Type B pancreatic cell (in vitro differentiated cells): Measurements from ENCODE around the gene BABAM1. TPM values are rescaled to one million over a fixed set of nuclear protein-coding genes. Genes with fewer than 3 reads are reported as not detected.
A peak's percentile ranks its signal among the peaks of the same experiment; 100 is the strongest.

ENCODE experiments used
- DNase-seq: peaks from one replicate; pipeline ENCODE4 v3.0.0; 2021; ENCODE audit warnings: mixed read lengths; ENCODE audit not compliant: unreplicated experiment; ENCODE audit errors: extremely low spot score
- H3K27ac Mint-ChIP-seq: 2 replicates; pipeline ENCODE4 v1.8.0; 2021; ENCODE audit warnings: mild to moderate bottlenecking, mixed read lengths
- H3K27me3 Mint-ChIP-seq: 2 replicates; pipeline ENCODE4 v1.8.0; 2021; ENCODE audit warnings: mixed read lengths
- H3K36me3 Mint-ChIP-seq: 2 replicates; pipeline ENCODE4 v1.8.0; 2021; ENCODE audit warnings: mixed read lengths
- H3K4me1 Mint-ChIP-seq: one replicate; pipeline ENCODE4 v1.8.0; 2021; ENCODE audit warnings: mixed read lengths; ENCODE audit not compliant: unreplicated experiment
- H3K4me3 Mint-ChIP-seq: 2 replicates; pipeline ENCODE4 v1.8.0; 2021; ENCODE audit warnings: mild to moderate bottlenecking, mixed read lengths
- H3K9me3 Mint-ChIP-seq: 2 replicates; pipeline ENCODE4 v1.8.0; 2021; ENCODE audit warnings: mixed read lengths
- total RNA-seq: library from RNA; stranded (reverse); gene quantifications from 2 replicates; pipeline ENCODE4 v1.2.1, GENCODE V29; 2021; ENCODE audit warnings: low replicate concordance
- TF ChIP-seq, protein P1 (sequence below): fragments of 200-600 bp; sonication (generic); conservative IDR thresholded peaks from 2 replicates; pipeline ENCODE4 v1.5.0; 2021; ENCODE audit warnings: antibody characterized with exemption, mild to moderate bottlenecking

The BABAM1 gene
- total RNA-seq, 1 donor from 2014 or later: 93.3 TPM

DNA sequence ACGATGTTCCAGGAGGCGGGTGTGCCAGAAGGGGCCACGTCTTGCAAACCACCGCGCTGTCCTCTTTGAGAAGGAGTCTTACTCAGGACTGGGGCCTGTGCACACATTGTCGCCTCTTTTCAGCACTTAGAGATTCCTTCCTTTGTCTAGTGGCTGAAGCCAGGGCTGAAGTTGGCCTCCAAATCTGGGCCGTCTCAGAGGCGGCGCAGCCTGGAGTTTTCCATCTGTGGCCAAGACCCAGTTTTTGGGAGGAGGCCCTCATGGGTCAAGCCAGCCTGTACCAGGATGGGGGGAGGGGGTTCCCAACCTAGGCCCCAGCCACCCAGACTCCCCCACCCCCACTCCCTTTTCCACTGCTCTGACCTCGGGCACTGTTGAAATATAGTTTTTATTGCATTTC is 55.6 kb downstream of the BABAM1 start:
- Mint-ChIP-seq H3K4me1 (peaks cover 4% of the 10 kb centered on the region), H3K27ac (peak overlapping the region; percentile 74)
- no peak for DNase-seq

DNA sequence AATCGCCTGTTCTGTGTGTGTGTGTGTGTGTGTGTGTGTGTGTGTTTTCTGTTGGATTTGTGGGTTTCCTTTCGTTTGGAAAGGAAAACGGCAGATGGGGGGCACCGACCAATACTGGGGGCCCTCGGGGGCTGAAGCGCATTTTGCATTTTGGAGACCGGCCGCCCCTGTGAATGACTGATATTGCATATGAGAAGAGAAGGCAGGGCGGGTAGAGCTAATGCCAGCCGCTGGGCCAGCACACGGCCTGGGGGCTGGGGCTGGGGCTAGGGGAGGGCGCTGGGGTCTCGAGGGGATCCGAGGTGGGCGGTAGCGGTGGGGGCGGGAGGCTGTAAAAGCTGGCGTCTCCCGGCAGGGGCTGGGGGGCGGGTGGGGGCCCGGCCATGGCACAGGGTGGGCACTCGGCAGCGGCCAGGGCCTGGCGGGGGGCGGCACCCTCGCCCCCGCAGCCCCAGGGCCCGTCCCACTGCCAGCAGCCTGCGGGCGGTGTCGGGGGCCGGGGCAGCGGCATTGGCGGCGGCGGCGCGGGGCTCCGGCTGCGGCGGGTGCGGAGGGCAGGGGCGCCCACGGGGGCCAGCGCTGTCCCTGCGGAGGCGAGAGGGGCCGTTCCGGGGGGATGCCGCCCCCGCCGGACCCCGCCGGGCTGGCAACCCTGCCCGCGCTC is 56.2 kb downstream of the BABAM1 start:
- Mint-ChIP-seq H3K36me3 (peaks cover 3% of the 10 kb centered on the region), H3K4me1 (peaks cover 5% of the 10 kb centered on the region), H3K27me3 (peaks cover 3% of the 10 kb centered on the region), H3K9me3 (no peaks in the 10 kb centered on the region), H3K4me3 (no peak overlapping the region), H3K27ac (no peak overlapping the region)
- TF ChIP-seq, protein P1, sequence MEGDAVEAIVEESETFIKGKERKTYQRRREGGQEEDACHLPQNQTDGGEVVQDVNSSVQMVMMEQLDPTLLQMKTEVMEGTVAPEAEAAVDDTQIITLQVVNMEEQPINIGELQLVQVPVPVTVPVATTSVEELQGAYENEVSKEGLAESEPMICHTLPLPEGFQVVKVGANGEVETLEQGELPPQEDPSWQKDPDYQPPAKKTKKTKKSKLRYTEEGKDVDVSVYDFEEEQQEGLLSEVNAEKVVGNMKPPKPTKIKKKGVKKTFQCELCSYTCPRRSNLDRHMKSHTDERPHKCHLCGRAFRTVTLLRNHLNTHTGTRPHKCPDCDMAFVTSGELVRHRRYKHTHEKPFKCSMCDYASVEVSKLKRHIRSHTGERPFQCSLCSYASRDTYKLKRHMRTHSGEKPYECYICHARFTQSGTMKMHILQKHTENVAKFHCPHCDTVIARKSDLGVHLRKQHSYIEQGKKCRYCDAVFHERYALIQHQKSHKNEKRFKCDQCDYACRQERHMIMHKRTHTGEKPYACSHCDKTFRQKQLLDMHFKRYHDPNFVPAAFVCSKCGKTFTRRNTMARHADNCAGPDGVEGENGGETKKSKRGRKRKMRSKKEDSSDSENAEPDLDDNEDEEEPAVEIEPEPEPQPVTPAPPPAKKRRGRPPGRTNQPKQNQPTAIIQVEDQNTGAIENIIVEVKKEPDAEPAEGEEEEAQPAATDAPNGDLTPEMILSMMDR: no peak
- DNase-seq: no peak

More for the DNA sequence above, 55.6 kb downstream of the BABAM1 start:
- H3K9me3 Mint-ChIP-seq: no peaks in the 10 kb centered on the region
- H3K4me3 Mint-ChIP-seq: no peak overlapping the region
- peaks cover 3% of the 10 kb centered on the region for H3K36me3 Mint-ChIP-seq
- peaks cover 2% of the 10 kb centered on the region for H3K27me3 Mint-ChIP-seq
- TF ChIP-seq, protein P1: no peak

DNA sequence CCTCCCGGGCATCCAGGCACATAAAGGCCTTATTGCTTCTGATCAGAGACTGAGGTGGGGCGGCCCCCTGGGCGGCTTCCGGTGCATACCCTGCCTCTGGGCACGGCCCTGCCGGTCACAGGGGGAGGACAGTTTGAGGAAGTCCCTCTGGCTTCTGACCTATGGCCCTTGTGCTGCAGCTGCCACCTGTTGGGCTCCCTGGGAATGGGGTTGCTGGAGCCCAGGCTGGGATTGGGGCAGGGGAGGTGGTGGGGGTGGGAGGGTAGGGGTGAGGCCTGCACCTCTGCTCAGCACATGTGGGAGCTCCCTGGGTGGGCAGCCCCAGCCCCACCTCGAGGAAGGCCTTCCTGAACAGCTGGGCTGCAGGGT is 56.7 kb downstream of the BABAM1 start:
- Mint-ChIP-seq H3K4me1 (peaks cover 5% of the 10 kb centered on the region), H3K9me3 (no peaks in the 10 kb centered on the region), H3K36me3 (peaks cover 3% of the 10 kb centered on the region), H3K27ac (no peak overlapping the region), H3K27me3 (peaks cover 3% of the 10 kb centered on the region), H3K4me3 (no peak overlapping the region)
- TF ChIP-seq, protein P1: no peak
- DNase-seq: no peak

DNA sequence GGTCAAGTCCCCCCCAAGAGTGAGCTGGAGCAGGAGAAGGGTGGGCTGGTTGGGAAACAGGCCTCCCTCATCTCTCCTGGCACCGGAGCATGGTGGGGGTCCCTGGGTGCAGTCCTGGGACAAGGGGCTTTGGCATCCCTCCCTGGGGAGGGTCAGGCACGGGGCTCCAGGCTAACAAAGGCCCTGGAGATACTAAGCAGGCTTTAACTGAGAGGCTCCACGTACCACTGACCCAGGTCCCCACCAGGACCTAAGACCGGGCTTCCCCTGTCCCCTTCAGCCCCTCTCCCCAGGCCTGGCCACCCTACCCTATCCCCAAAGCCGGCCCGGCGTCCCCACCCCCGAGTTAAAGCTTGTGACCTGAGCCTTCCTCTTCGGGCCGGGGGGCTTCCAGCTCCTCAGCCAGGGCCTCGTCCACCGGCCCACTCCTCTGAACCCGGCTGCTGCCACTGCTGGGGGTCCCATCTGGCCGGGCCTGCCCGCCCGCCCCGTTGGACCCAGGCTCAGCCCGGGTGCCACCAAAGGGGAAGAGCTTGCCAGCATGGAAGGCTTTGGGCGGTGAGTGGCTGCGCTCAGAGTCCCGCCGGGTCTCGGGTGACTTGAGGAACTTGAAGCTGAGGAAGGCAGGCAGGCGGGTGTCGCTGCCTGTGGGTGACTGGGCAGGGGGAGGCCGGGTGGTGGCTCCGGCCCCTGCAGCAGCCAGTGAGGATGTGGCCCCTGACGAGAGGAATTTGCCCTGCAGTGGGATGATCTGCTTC is 57.3 kb downstream of the BABAM1 start:
- H3K4me1 Mint-ChIP-seq: peaks cover 5% of the 10 kb centered on the region
- no peaks in the 10 kb centered on the region for H3K9me3 Mint-ChIP-seq
- DNase-seq: no peak
- no peak overlapping the region for H3K27ac Mint-ChIP-seq
- H3K27me3 Mint-ChIP-seq: peaks cover 3% of the 10 kb centered on the region
- no peak overlapping the region for H3K4me3 Mint-ChIP-seq
- TF ChIP-seq, protein P1: no peak
- H3K36me3 Mint-ChIP-seq: peaks cover 3% of the 10 kb centered on the region

DNA sequence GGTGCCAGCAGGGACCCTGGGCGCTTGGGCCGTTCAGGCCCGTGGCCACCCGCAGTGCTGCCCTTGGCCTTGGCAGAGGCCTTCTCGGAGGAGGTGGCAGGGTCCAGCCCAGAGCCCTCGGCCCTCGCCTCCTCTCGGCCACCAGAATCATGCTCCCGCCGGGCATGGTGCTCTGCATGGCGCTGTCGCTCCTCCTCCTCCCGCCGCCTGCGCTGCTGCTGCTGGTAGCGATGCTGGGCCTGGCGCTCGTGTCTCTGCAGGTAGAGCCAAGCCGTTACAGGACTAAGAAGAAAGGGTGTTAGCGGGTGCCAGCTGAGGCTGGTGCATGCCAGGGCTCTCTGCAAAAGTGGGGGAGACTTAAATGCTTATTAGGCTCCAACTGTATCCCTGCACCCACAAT is 57.9 kb downstream of the BABAM1 start:
- H3K36me3 Mint-ChIP-seq: peaks cover 3% of the 10 kb centered on the region
- DNase-seq: no peak
- no peak overlapping the region for H3K4me3 Mint-ChIP-seq
- H3K9me3 Mint-ChIP-seq: no peaks in the 10 kb centered on the region
- TF ChIP-seq, protein P1: no peak
- no peak overlapping the region for H3K27ac Mint-ChIP-seq
- peaks cover 5% of the 10 kb centered on the region for H3K4me1 Mint-ChIP-seq
- peaks cover 7% of the 10 kb centered on the region for H3K27me3 Mint-ChIP-seq
